ENCODE data around the gene DTNB.

The DTNB gene

GRCh38 chr2:25376750-25377621, 296.4 kb downstream of the DTNB start:
- peak overlapping the region; percentile 51; the same call in 1 of the 2 replicates for H3K4me3 ChIP-seq (ENCODE audit: low read length)
- peaks cover 6% of the 10 kb centered on the region; the same call in 1 of the 2 replicates for H3K4me1 ChIP-seq (ENCODE audit: insufficient read depth, low read length)
- H3K36me3 ChIP-seq (ENCODE audit: insufficient read depth, low read depth, low read length), result no peaks in the 10 kb centered on the region
- H3K27me3 ChIP-seq (ENCODE audit: insufficient read depth, low read length), result peaks cover 24% of the 10 kb centered on the region
- peak overlapping the region; percentile 40; the same call in 1 of the 2 replicates for H3K9ac ChIP-seq (ENCODE audit: low read depth, low read length)
- no peaks in the 10 kb centered on the region for H3K9me3 ChIP-seq (ENCODE audit: insufficient read depth, low read depth, low read length)
- H3K27ac ChIP-seq (ENCODE audit: low read length), result no peak overlapping the region

DNA sequence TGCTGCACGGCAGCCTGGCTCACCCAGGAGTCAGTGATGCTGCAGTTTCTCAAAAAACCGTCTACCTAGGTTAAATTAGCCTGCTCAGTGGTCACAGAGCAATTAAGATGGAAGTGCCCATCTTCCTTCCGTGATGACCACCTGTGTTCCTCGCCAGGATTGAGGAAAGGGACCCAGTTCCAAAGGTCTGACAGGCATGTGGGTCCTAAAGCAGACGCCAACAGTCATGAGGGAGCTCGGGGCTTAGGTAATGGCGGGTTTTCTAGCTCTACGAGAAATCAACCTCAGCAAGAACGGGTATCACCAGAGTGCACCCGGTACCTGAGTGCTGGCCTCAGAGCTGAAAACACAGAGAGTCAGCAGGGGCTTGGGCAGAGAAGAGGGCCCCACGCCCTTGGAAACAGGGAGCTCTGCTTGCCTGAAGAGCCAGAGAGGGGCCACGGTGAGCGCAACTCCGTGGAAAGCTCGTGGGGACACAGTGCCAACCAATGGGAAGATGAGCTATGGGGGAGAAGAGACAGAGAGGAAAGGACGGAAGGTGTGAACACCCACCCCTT, 297.3 kb downstream of the DTNB start:
- Histone ChIP-seq H3K9me3 (ENCODE audit: insufficient read depth, low read depth, low read length) (no peaks in the 10 kb centered on the region), H3K4me3 (ENCODE audit: low read length) (peak overlapping the region; percentile 46; the same call in 1 of the 2 replicates), H3K36me3 (ENCODE audit: insufficient read depth, low read depth, low read length) (no peaks in the 10 kb centered on the region), H3K27me3 (ENCODE audit: insufficient read depth, low read length) (peaks cover 25% of the 10 kb centered on the region), H3K9ac (ENCODE audit: low read depth, low read length) (no peak overlapping the region), H3K27ac (ENCODE audit: low read length) (no peak overlapping the region), H3K4me1 (ENCODE audit: insufficient read depth, low read length) (peaks cover 6% of the 10 kb centered on the region; the same call in 1 of the 2 replicates)

DNA sequence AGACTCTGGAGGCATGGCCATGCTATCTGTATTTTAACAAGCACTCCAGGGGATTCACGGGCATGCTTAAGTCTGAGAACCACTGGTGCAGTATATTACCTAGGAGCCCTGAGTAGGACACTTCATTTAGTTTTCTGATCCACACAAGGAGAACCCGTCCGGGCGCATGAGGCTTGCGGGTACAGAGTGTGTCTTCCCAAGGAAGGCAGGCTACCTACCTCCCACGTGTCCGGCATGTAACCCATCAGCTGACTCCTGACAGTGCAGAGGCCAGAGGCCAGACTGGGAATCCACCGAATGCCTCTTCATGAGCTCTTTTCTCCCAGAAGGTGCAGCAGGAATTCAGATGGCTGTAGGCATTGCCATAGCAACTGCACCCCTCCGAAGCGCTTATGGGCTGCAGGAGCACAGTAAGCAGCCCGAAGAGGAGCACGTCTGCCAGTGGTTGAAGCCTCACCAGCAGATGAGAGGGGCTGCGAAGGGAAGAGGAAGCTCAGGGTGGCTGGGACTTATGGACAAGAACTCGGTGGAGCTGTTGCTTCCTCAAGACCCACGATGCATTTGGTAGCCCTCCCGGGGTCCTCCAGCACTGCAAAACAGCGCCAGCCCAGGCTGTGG, 297.9 kb downstream of the DTNB start:
- Histone ChIP-seq H3K9me3 (ENCODE audit: insufficient read depth, low read depth, low read length) (no peaks in the 10 kb centered on the region), H3K9ac (ENCODE audit: low read depth, low read length) (no peak overlapping the region), H3K4me3 (ENCODE audit: low read length) (no peak overlapping the region), H3K36me3 (ENCODE audit: insufficient read depth, low read depth, low read length) (no peaks in the 10 kb centered on the region), H3K27me3 (ENCODE audit: insufficient read depth, low read length) (peaks cover 27% of the 10 kb centered on the region), H3K4me1 (ENCODE audit: insufficient read depth, low read length) (peaks cover 6% of the 10 kb centered on the region; the same call in 1 of the 2 replicates), H3K27ac (ENCODE audit: low read length) (no peak overlapping the region)

DNA sequence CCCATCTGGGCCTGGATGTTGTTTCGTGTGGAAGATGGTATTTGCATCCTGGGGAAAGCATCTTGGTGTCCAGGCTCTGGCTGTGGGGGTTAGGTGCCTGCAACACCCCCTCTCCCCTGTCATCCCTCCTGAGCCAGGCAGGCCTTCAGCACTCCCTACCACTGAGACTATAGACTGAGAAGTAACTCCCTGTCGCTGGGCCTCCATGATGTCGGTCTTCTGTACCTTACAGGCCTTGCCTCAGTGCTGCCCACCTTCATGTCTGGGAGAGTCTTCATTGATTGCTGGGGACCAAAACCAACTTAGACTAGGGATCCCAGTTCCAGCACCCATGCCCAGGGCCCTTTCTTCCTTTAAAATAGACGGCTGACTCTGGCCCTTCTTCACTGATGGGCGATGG, 298.6 kb downstream of the DTNB start:
- H3K36me3 ChIP-seq (ENCODE audit: insufficient read depth, low read depth, low read length), result no peaks in the 10 kb centered on the region
- peaks cover 28% of the 10 kb centered on the region for H3K27me3 ChIP-seq (ENCODE audit: insufficient read depth, low read length)
- H3K27ac ChIP-seq (ENCODE audit: low read length), result no peak overlapping the region
- H3K4me1 ChIP-seq (ENCODE audit: insufficient read depth, low read length), result peaks cover 6% of the 10 kb centered on the region; the same call in 1 of the 2 replicates
- no peak overlapping the region for H3K4me3 ChIP-seq (ENCODE audit: low read length)
- H3K9ac ChIP-seq (ENCODE audit: low read depth, low read length), result no peak overlapping the region
- H3K9me3 ChIP-seq (ENCODE audit: insufficient read depth, low read depth, low read length), result no peaks in the 10 kb centered on the region

DNA sequence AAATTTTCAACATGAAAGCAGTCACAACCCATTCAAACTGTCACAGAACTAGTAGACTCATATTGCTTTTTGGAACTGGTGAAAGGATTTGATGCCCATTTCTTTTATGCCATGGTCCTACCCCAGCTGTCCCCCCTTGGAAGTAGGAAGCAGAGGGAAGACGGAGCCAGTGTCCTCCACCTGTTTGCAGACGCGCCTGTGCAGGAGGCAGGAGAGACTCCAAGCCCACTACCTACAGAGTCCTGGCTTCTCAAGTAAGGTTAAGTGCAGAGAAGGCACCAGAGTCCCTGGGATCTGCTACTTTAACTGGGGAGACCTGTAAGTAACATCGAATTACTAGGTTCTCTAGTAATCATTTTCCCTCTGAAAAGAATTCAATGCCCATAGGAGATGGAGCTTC, 299.0 kb downstream of the DTNB start:
- no peaks in the 10 kb centered on the region for H3K36me3 ChIP-seq (ENCODE audit: insufficient read depth, low read depth, low read length)
- H3K27ac ChIP-seq (ENCODE audit: low read length), result no peak overlapping the region
- peaks cover 6% of the 10 kb centered on the region; the same call in 1 of the 2 replicates for H3K4me1 ChIP-seq (ENCODE audit: insufficient read depth, low read length)
- peaks cover 32% of the 10 kb centered on the region for H3K27me3 ChIP-seq (ENCODE audit: insufficient read depth, low read length)
- no peaks in the 10 kb centered on the region for H3K9me3 ChIP-seq (ENCODE audit: insufficient read depth, low read depth, low read length)
- H3K4me3 ChIP-seq (ENCODE audit: low read length), result no peak overlapping the region
- no peak overlapping the region for H3K9ac ChIP-seq (ENCODE audit: low read depth, low read length)

DNA sequence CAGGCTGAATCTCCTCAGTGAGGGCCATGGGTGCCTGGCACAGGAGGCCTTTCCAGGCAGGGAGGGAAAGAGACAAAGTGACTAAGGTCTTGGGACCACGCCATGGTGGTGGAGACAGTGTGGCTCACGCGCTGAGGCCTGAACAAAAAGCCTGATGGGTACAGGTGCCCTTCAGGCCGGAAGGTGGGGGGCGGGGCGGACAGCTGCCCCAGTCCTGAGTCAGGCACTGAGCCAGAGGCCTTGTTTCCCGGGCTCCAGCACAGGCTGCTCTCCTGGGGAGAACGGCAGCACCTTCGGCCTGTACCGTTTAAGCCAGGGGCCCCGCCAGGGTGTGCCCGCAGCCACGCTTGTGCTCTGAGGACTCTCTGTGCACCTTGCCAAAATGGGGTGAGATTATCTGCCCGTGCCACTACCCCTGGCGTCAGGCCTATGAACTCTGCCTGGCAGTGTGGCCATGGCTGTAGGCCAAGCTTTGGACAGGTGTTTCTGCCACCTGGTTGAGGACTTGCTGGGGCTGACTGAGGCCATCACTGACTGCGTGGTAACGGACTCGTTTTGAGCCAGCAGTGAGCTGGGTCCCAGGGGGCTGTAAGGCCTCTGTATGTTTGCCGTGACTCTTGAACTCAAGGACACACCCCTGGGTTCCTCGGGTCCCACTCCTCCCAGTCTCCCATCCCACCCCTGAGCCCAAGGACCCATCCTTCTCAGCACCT, 300.0 kb downstream of the DTNB start:
- no peaks in the 10 kb centered on the region for H3K36me3 ChIP-seq (ENCODE audit: insufficient read depth, low read depth, low read length)
- no peak overlapping the region for H3K27ac ChIP-seq (ENCODE audit: low read length)
- H3K9ac ChIP-seq (ENCODE audit: low read depth, low read length), result no peak overlapping the region
- no peaks in the 10 kb centered on the region for H3K9me3 ChIP-seq (ENCODE audit: insufficient read depth, low read depth, low read length)
- peaks cover 40% of the 10 kb centered on the region for H3K27me3 ChIP-seq (ENCODE audit: insufficient read depth, low read length)
- peaks cover 6% of the 10 kb centered on the region; the same call in 1 of the 2 replicates for H3K4me1 ChIP-seq (ENCODE audit: insufficient read depth, low read length)
- no peak overlapping the region for H3K4me3 ChIP-seq (ENCODE audit: low read length)

- H3K4me1 ChIP-seq (ENCODE audit: insufficient read depth, low read length), result peaks cover 6% of the 10 kb centered on the region; the same call in 1 of the 2 replicates
- H3K36me3 ChIP-seq (ENCODE audit: insufficient read depth, low read depth, low read length), result no peaks in the 10 kb centered on the region
- H3K27ac ChIP-seq (ENCODE audit: low read length), result no peak overlapping the region
- no peak overlapping the region for H3K9ac ChIP-seq (ENCODE audit: low read depth, low read length)
- peaks cover 45% of the 10 kb centered on the region for H3K27me3 ChIP-seq (ENCODE audit: insufficient read depth, low read length)
- no peaks in the 10 kb centered on the region for H3K9me3 ChIP-seq (ENCODE audit: insufficient read depth, low read depth, low read length)
- no peak overlapping the region for H3K4me3 ChIP-seq (ENCODE audit: low read length)
Measured at GRCh38 chr2:25372405-25373268, 300.7 kb downstream of the DTNB start.

GRCh38 chr2:25371253-25372241, 301.8 kb downstream of the DTNB start:
- Histone ChIP-seq H3K36me3 (ENCODE audit: insufficient read depth, low read depth, low read length) (no peaks in the 10 kb centered on the region), H3K27me3 (ENCODE audit: insufficient read depth, low read length) (peaks cover 49% of the 10 kb centered on the region), H3K9ac (ENCODE audit: low read depth, low read length) (no peak overlapping the region), H3K27ac (ENCODE audit: low read length) (no peak overlapping the region), H3K4me1 (ENCODE audit: insufficient read depth, low read length) (no peaks in the 10 kb centered on the region), H3K4me3 (ENCODE audit: low read length) (no peak overlapping the region), H3K9me3 (ENCODE audit: insufficient read depth, low read depth, low read length) (no peaks in the 10 kb centered on the region)

DNA sequence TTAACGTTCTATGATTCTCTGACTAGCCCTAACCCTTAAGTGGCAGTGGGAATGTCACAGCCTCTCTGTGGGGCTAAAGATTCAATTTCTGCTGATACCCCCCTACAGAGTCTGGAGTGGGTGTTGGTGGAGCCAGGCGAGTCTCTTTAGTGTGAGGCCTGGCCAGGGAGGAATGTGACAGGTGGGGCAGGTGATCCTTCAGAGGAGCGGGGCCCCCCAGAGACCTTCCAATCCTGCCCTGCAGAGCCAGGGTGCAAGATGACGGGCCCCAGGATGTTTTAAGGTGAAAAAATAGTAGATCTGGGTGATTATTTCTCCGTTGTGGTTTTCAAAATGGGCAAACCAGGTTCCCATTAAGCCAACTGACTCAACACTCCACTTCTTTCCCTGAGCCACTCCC, 303.5 kb downstream of the DTNB start:
- Histone ChIP-seq H3K36me3 (ENCODE audit: insufficient read depth, low read depth, low read length) (no peaks in the 10 kb centered on the region), H3K4me1 (ENCODE audit: insufficient read depth, low read length) (no peaks in the 10 kb centered on the region), H3K9ac (ENCODE audit: low read depth, low read length) (no peak overlapping the region), H3K9me3 (ENCODE audit: insufficient read depth, low read depth, low read length) (no peaks in the 10 kb centered on the region), H3K27ac (ENCODE audit: low read length) (no peak overlapping the region), H3K4me3 (ENCODE audit: low read length) (no peak overlapping the region), H3K27me3 (ENCODE audit: insufficient read depth, low read length) (peaks cover 40% of the 10 kb centered on the region)

- Histone ChIP-seq H3K4me1 (ENCODE audit: insufficient read depth, low read length) (no peaks in the 10 kb centered on the region), H3K27me3 (ENCODE audit: insufficient read depth, low read length) (peaks cover 40% of the 10 kb centered on the region), H3K4me3 (ENCODE audit: low read length) (no peak overlapping the region), H3K9me3 (ENCODE audit: insufficient read depth, low read depth, low read length) (no peaks in the 10 kb centered on the region), H3K36me3 (ENCODE audit: insufficient read depth, low read depth, low read length) (no peaks in the 10 kb centered on the region), H3K27ac (ENCODE audit: low read length) (no peak overlapping the region), H3K9ac (ENCODE audit: low read depth, low read length) (no peak overlapping the region)
Measured at GRCh38 chr2:25369439-25369838, 303.9 kb downstream of the DTNB start.

All from iPS-20b (cell line).